Activated effector memory CD4-positive, alpha-beta T cell treated with Interleukin-2 at 50 U/mL for 16 hours (primary cell): Measurements from ENCODE around the gene ZNF609.
A peak's percentile ranks its signal among the peaks of the same experiment; 100 is the strongest.

Experiments used
- DNase-seq: peaks from one replicate; pipeline ENCODE4 v3.0.0-alpha.2; 2020

Gene ZNF609

GRCh38 chr15:64460206-64460723, at the start of gene ZNF609:
Gene ZNF609 (plus strand): TSS chr15:64460578. CDS start chr15:64499420, 38,842 bp downstream.
- DNase-seq: peak; percentile 82

GRCh38 chr15:64412216-64412615, 48.2 kb upstream of the ZNF609 start:
- no peak for DNase-seq

- no peak for DNase-seq
Measured at GRCh38 chr15:64422697-64423096, 37.7 kb upstream of the ZNF609 start.

GRCh38 chr15:64423970-64424369, 36.4 kb upstream of the ZNF609 start:
- DNase-seq: no peak

- no peak for DNase-seq
Measured at GRCh38 chr15:64425221-64425620, 35.2 kb upstream of the ZNF609 start.

- no peak for DNase-seq
Measured at GRCh38 chr15:64426845-64427465, 33.4 kb upstream of the ZNF609 start.

- no peak for DNase-seq
Measured at GRCh38 chr15:64429448-64429847, 30.9 kb upstream of the ZNF609 start.

- DNase-seq: peak; percentile 21
Measured at GRCh38 chr15:64430000-64430735, 30.2 kb upstream of the ZNF609 start.

- no peak for DNase-seq
Measured at GRCh38 chr15:64437982-64438381, 22.4 kb upstream of the ZNF609 start.

- DNase-seq: no peak
Measured at GRCh38 chr15:64438653-64439447, 21.5 kb upstream of the ZNF609 start.

- DNase-seq: no peak
Measured at GRCh38 chr15:64441852-64442251, 18.5 kb upstream of the ZNF609 start.

- no peak for DNase-seq
Measured at GRCh38 chr15:64443016-64443415, 17.4 kb upstream of the ZNF609 start.

GRCh38 chr15:64443747-64444621, 16.4 kb upstream of the ZNF609 start:
- no peak for DNase-seq

- no peak for DNase-seq
Measured at GRCh38 chr15:64444836-64445235, 15.5 kb upstream of the ZNF609 start.

- DNase-seq: no peak
Measured at GRCh38 chr15:64447536-64448315, 12.7 kb upstream of the ZNF609 start.

- no peak for DNase-seq
Measured at GRCh38 chr15:64452988-64453688, 7.2 kb upstream of the ZNF609 start.

GRCh38 chr15:64453689-64454037, 6.7 kb upstream of the ZNF609 start:
- no peak for DNase-seq

- no peak for DNase-seq
Measured at GRCh38 chr15:64454282-64454681, 6.1 kb upstream of the ZNF609 start.

GRCh38 chr15:64455961-64456371, 4.4 kb upstream of the ZNF609 start:
- no peak for DNase-seq

GRCh38 chr15:64456634-64457108, 3.7 kb upstream of the ZNF609 start:
- DNase-seq: no peak
